Calu3 (cell line): Measurements from ENCODE around the gene FEM1C. TPM values are rescaled to one million over a fixed set of nuclear protein-coding genes. Genes with fewer than 3 reads are reported as not detected.

ENCODE experiments used
- BruUV-seq: library from RNA; stranded (reverse); fragments of 400-500 nt; replicated peaks from 2 replicates; lab custom pipeline; 2021; lab: Mats Ljungman, UMichigan
- CTCF ChIA-PET: fragments of 300-600 bp; sonication (Branson Sonifier 250); formaldehyde crosslinking; loops from one replicate; lab custom pipeline; 2022; ENCODE audit warnings: antibody characterized with exemption; lab: Charles Lee
- DNase-seq: peaks from one replicate; pipeline ENCODE4 v3.0.0; 2022
- H3K27ac Mint-ChIP-seq: one replicate; pipeline ENCODE4 v1.8.0; 2022; ENCODE audit warnings: mixed read lengths; ENCODE audit not compliant: unreplicated experiment
- H3K27me3 Mint-ChIP-seq: one replicate; pipeline ENCODE4 v1.8.0; 2022; ENCODE audit warnings: mixed read lengths; ENCODE audit not compliant: unreplicated experiment
- H3K36me3 Mint-ChIP-seq: one replicate; pipeline ENCODE4 v1.8.0; 2022; ENCODE audit warnings: mild to moderate bottlenecking, moderate library complexity, mixed read lengths; ENCODE audit not compliant: insufficient read depth, unreplicated experiment
- H3K4me1 Mint-ChIP-seq: one replicate; pipeline ENCODE4 v1.8.0; 2022; ENCODE audit warnings: mild to moderate bottlenecking, low read depth, mixed read lengths; ENCODE audit not compliant: unreplicated experiment
- H3K4me3 Mint-ChIP-seq: one replicate; pipeline ENCODE4 v1.8.0; 2022; ENCODE audit warnings: mild to moderate bottlenecking, low read depth, moderate library complexity, mixed read lengths; ENCODE audit not compliant: unreplicated experiment
- H3K9me3 Mint-ChIP-seq: one replicate; pipeline ENCODE4 v1.8.0; 2022; ENCODE audit warnings: low read depth, mixed read lengths; ENCODE audit not compliant: unreplicated experiment
- CTCF ChIP-seq: fragments of 200-600 bp; IDR thresholded peaks from one replicate; pipeline ENCODE4 v1.8.0; 2022; ENCODE audit warnings: antibody characterized with exemption; ENCODE audit not compliant: unreplicated experiment
- intact Hi-C: fragments of 100-400 bp; cut with micrococcal nuclease; formaldehyde crosslinking; loops from one replicate; pipeline ENCODE4 v1.10.0; 2022; ENCODE audit not compliant: unreplicated experiment
- total RNA-seq: library from RNA; stranded (reverse); gene quantifications from 2 replicates; pipeline ENCODE4 v1.2.3, GENCODE V29; 2022

FEM1C gene
- total RNA-seq, 1 experiment from 2014 or later, result 42.8 TPM

GRCh38 chr5:115475788-115476187, 68.8 kb downstream of the FEM1C start:
- Mint-ChIP-seq H3K27ac (no peak overlapping the region), H3K4me1 (peaks cover 8% of the 10 kb centered on the region), H3K4me3 (no peak overlapping the region), H3K27me3 (no peaks in the 10 kb centered on the region), H3K36me3 (no peaks in the 10 kb centered on the region), H3K9me3 (peaks cover 3% of the 10 kb centered on the region)
- BruUV-seq, result no TSS peak
- intact Hi-C loops, result no loop called here
- CTCF ChIA-PET, result no interaction called here
- DNase-seq, result no peak
- no peak for TF ChIP-seq CTCF

- Mint-ChIP-seq H3K36me3 (no peaks in the 10 kb centered on the region), H3K9me3 (no peaks in the 10 kb centered on the region), H3K27me3 (no peaks in the 10 kb centered on the region), H3K27ac (no peak overlapping the region), H3K4me1 (peaks cover 16% of the 10 kb centered on the region), H3K4me3 (no peak overlapping the region)
- CTCF ChIA-PET, result no interaction called here
- BruUV-seq, result no TSS peak
- no peak for TF ChIP-seq CTCF
- DNase-seq, result no peak
- intact Hi-C loops, result no loop called here
Measured at GRCh38 chr5:115472271-115473025, 72.1 kb downstream of the FEM1C start.

GRCh38 chr5:115471345-115472063, 73.1 kb downstream of the FEM1C start:
- Mint-ChIP-seq H3K27ac (no peak overlapping the region), H3K9me3 (no peaks in the 10 kb centered on the region), H3K4me3 (no peak overlapping the region), H3K36me3 (peaks cover 7% of the 10 kb centered on the region), H3K4me1 (peaks cover 25% of the 10 kb centered on the region), H3K27me3 (no peaks in the 10 kb centered on the region)
- no peak for DNase-seq
- intact Hi-C loops, result no loop called here
- CTCF ChIA-PET, result no interaction called here
- no peak for TF ChIP-seq CTCF
- BruUV-seq, result no TSS peak

GRCh38 chr5:115470921-115471320, 73.7 kb downstream of the FEM1C start:
- Mint-ChIP-seq H3K27me3 (no peaks in the 10 kb centered on the region), H3K27ac (no peak overlapping the region), H3K36me3 (peaks cover 9% of the 10 kb centered on the region), H3K4me1 (peaks cover 31% of the 10 kb centered on the region), H3K9me3 (no peaks in the 10 kb centered on the region), H3K4me3 (no peak overlapping the region)
- CTCF ChIA-PET, result no interaction called here
- DNase-seq, result no peak
- intact Hi-C loops, result no loop called here
- no peak for TF ChIP-seq CTCF
- no TSS peak for BruUV-seq

Other genes with a start within 250 kb of the FEM1C start
- 11.2 and 11.3 TPM in 2 replicates for gene CCDC112, start 248.1 kb downstream of the FEM1C start, total RNA-seq
- gene TICAM2, start 57.7 kb upstream of the FEM1C start, total RNA-seq, result 1.2 and 2.1 TPM in 2 replicates
- 121 and 137 TPM in 2 replicates for gene TMED7, start 81.3 kb upstream of the FEM1C start, total RNA-seq